ENCODE measurements around the gene OR5M3. TPM values are rescaled to one million over a fixed set of nuclear protein-coding genes. Genes with fewer than 3 reads are reported as not detected.

Gene OR5M3
- total and polyA plus RNA-seq, 2 of the 13 experiments (the other 11 are each of a cell fraction or from before 2014, with no cell fraction given) = not detected

Other genes starting within 250 kb of the OR5M3 start
- gene OR5T2, start 239.1 kb downstream of the OR5M3 start, total RNA-seq (2016; rRNA removed; fragmentation: Illumina TruSeq; extraction: Trizol) = not detected in 2 replicates
- not detected in 2 replicates for gene OR5T2, start 239.1 kb downstream of the OR5M3 start, polyA plus RNA-seq (2011; rRNA removed)
- gene OR5T3, start 221.1 kb downstream of the OR5M3 start, total RNA-seq (2016; rRNA removed; fragmentation: Illumina TruSeq; extraction: Trizol) = not detected in 2 replicates
- gene OR5T3, start 221.1 kb downstream of the OR5M3 start, polyA plus RNA-seq (2011; rRNA removed) = not detected in 2 replicates
- not detected in 2 replicates for gene OR5T1, start 199.2 kb downstream of the OR5M3 start, total RNA-seq (2016; rRNA removed; fragmentation: Illumina TruSeq; extraction: Trizol)
- not detected in 2 replicates for gene OR5T1, start 199.2 kb downstream of the OR5M3 start, polyA plus RNA-seq (2011; rRNA removed)
- not detected in 2 replicates for gene OR8H1, start 181.1 kb downstream of the OR5M3 start, total RNA-seq (2016; rRNA removed; fragmentation: Illumina TruSeq; extraction: Trizol)
- gene OR8H1, start 181.1 kb downstream of the OR5M3 start, polyA plus RNA-seq (2011; rRNA removed) = not detected in 2 replicates
- gene OR8K3, start 158.2 kb downstream of the OR5M3 start, total RNA-seq (2016; rRNA removed; fragmentation: Illumina TruSeq; extraction: Trizol) = not detected in 2 replicates
- not detected in 2 replicates for gene OR8K3, start 158.2 kb downstream of the OR5M3 start, polyA plus RNA-seq (2011; rRNA removed)
- gene OR8K1, start 127.3 kb downstream of the OR5M3 start, total RNA-seq (2016; rRNA removed; fragmentation: Illumina TruSeq; extraction: Trizol) = not detected in 2 replicates
- not detected in 2 replicates for gene OR8K1, start 127.3 kb downstream of the OR5M3 start, polyA plus RNA-seq (2011; rRNA removed)
- gene OR8J1, start 119.1 kb downstream of the OR5M3 start, total RNA-seq (2016; rRNA removed; fragmentation: Illumina TruSeq; extraction: Trizol) = not detected in 2 replicates
- not detected in 2 replicates for gene OR8J1, start 119.1 kb downstream of the OR5M3 start, polyA plus RNA-seq (2011; rRNA removed)
- gene OR8U1, start 97.7 kb downstream of the OR5M3 start, total RNA-seq (2016; rRNA removed; fragmentation: Illumina TruSeq; extraction: Trizol) = not detected in 2 replicates
- gene OR8U1, start 97.7 kb downstream of the OR5M3 start, polyA plus RNA-seq (2011; rRNA removed) = not detected in 2 replicates
- gene OR5AL1, start 60.7 kb downstream of the OR5M3 start, total RNA-seq (2016; rRNA removed; fragmentation: Illumina TruSeq; extraction: Trizol) = not detected in 2 replicates
- not detected in 2 replicates for gene OR5AL1, start 60.7 kb downstream of the OR5M3 start, polyA plus RNA-seq (2011; rRNA removed)
- not detected in 2 replicates for gene OR5M8, start 18.0 kb upstream of the OR5M3 start, total RNA-seq (2016; rRNA removed; fragmentation: Illumina TruSeq; extraction: Trizol)
- not detected in 2 replicates for gene OR5M8, start 18.0 kb upstream of the OR5M3 start, polyA plus RNA-seq (2011; rRNA removed)
- not detected in 2 replicates for gene OR5M11, start 69.9 kb upstream of the OR5M3 start, total RNA-seq (2016; rRNA removed; fragmentation: Illumina TruSeq; extraction: Trizol)
- not detected in 2 replicates for gene OR5M11, start 69.9 kb upstream of the OR5M3 start, polyA plus RNA-seq (2011; rRNA removed)
- gene OR5M10, start 104.4 kb upstream of the OR5M3 start, total RNA-seq (2016; rRNA removed; fragmentation: Illumina TruSeq; extraction: Trizol) = not detected in 2 replicates
- gene OR5M10, start 104.4 kb upstream of the OR5M3 start, polyA plus RNA-seq (2011; rRNA removed) = not detected in 2 replicates
- not detected in 2 replicates for gene OR5M1, start 141.5 kb upstream of the OR5M3 start, total RNA-seq (2016; rRNA removed; fragmentation: Illumina TruSeq; extraction: Trizol)
- gene OR5M1, start 141.5 kb upstream of the OR5M3 start, polyA plus RNA-seq (2011; rRNA removed) = not detected in 2 replicates
- gene OR5AP2, start 169.1 kb upstream of the OR5M3 start, total RNA-seq (2016; rRNA removed; fragmentation: Illumina TruSeq; extraction: Trizol) = not detected in 2 replicates
- not detected in 2 replicates for gene OR5AP2, start 169.1 kb upstream of the OR5M3 start, polyA plus RNA-seq (2011; rRNA removed)
- gene OR5AR1, start 190.3 kb upstream of the OR5M3 start, total RNA-seq (2016; rRNA removed; fragmentation: Illumina TruSeq; extraction: Trizol) = not detected in 2 replicates
- not detected in 2 replicates for gene OR5AR1, start 190.3 kb upstream of the OR5M3 start, polyA plus RNA-seq (2011; rRNA removed)
- not detected in 2 replicates for gene OR9G1, start 225.7 kb upstream of the OR5M3 start, total RNA-seq (2016; rRNA removed; fragmentation: Illumina TruSeq; extraction: Trizol)
- not detected in 2 replicates for gene OR9G1, start 225.7 kb upstream of the OR5M3 start, polyA plus RNA-seq (2011; rRNA removed)

All from HepG2 (cell line).